HFF-Myc (cell line): ENCODE results near the gene PRICKLE2.

Experiments used
- DNase-seq: peaks from one replicate; pipeline ENCODE4 v3.0.0-alpha.2; 2011; ENCODE audit warnings: low read depth; ENCODE audit errors: extremely low read depth
- H3K4me3 ChIP-seq: replicated peaks from 2 replicates; pipeline ENCODE4 v1.5.1; 2011; ENCODE audit warnings: low read depth, mild to moderate bottlenecking, control low read depth, low read length
- TF ChIP-seq, protein P1 (sequence below): IDR thresholded peaks from 2 replicates; pipeline ENCODE4 v1.5.1; 2012; ENCODE audit warnings: mild to moderate bottlenecking, low read depth, low read length, control low read depth; ENCODE audit errors: missing control alignments

The PRICKLE2 gene, protein sequence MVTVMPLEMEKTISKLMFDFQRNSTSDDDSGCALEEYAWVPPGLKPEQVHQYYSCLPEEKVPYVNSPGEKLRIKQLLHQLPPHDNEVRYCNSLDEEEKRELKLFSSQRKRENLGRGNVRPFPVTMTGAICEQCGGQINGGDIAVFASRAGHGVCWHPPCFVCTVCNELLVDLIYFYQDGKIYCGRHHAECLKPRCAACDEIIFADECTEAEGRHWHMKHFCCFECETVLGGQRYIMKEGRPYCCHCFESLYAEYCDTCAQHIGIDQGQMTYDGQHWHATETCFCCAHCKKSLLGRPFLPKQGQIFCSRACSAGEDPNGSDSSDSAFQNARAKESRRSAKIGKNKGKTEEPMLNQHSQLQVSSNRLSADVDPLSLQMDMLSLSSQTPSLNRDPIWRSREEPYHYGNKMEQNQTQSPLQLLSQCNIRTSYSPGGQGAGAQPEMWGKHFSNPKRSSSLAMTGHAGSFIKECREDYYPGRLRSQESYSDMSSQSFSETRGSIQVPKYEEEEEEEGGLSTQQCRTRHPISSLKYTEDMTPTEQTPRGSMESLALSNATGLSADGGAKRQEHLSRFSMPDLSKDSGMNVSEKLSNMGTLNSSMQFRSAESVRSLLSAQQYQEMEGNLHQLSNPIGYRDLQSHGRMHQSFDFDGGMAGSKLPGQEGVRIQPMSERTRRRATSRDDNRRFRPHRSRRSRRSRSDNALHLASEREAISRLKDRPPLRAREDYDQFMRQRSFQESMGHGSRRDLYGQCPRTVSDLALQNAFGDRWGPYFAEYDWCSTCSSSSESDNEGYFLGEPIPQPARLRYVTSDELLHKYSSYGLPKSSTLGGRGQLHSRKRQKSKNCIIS

DNA sequence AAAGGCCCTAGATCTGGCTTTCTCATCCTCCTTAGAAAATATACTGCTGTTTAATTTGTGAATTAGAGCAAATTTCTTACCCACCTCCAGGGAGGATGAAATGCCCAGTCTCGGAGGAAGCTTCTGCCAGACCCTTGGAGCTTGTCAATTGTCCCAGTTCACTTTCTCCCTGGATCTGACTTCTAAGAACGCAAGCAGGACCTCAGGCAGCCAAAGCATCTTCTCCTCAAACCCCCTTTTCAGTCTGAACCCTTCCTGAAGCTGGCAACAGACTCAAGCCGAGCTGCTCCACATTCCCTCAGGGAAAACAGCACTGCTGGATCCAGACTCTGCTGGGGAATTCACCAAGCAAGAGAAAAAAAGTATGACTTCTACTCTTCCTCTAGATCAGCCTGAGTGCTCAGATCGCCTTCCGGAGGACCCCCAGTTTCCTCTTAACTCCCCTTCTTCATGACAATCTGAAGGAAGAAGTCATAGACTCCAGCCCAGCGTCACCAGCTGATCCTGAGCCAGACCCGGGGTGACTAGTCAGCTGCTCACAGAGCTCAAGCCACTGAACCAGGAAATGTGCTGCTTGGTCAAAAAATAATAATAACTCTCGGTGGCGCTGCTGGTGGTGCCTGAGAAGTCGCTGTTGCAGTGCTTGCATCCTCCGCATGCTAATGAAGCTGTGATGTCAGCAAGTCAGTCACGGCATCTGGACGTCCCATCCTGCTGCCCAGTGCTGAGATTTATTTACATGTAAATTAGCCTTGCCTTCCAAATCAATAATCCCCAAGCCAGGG is at the start of gene PRICKLE2:
Gene PRICKLE2, minus strand, starts transcription at position 641 of the 785 bp plus-strand sequence. CDS start 26,539 bp downstream, outside the sequence.
- H3K4me3 ChIP-seq = peak within 1 kb of the TSS; percentile 29
- TF ChIP-seq, protein P1, sequence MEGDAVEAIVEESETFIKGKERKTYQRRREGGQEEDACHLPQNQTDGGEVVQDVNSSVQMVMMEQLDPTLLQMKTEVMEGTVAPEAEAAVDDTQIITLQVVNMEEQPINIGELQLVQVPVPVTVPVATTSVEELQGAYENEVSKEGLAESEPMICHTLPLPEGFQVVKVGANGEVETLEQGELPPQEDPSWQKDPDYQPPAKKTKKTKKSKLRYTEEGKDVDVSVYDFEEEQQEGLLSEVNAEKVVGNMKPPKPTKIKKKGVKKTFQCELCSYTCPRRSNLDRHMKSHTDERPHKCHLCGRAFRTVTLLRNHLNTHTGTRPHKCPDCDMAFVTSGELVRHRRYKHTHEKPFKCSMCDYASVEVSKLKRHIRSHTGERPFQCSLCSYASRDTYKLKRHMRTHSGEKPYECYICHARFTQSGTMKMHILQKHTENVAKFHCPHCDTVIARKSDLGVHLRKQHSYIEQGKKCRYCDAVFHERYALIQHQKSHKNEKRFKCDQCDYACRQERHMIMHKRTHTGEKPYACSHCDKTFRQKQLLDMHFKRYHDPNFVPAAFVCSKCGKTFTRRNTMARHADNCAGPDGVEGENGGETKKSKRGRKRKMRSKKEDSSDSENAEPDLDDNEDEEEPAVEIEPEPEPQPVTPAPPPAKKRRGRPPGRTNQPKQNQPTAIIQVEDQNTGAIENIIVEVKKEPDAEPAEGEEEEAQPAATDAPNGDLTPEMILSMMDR = no peak
- peak; percentile 76 for DNase-seq

DNA sequence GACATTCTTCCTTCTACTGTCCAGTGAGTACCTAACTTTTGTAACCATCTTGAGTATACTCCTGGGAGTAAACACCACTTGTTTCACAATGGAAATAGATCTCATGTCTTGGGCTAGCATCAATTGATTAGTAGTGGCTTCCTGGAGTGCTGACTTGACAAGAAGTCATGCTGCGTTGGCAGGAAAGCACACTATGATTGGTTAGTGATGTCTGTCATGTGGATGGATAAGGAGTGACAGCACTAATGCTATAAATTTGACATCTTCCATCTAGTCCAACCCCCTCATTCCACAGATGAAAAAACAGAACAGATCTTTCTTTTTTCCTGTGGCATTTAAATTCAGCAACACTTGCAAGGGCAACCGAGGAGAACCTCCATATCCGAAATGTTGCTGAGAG is 47.6 kb upstream of the PRICKLE2 start:
- DNase-seq = no peak
- TF ChIP-seq, protein P1 = no peak

DNA sequence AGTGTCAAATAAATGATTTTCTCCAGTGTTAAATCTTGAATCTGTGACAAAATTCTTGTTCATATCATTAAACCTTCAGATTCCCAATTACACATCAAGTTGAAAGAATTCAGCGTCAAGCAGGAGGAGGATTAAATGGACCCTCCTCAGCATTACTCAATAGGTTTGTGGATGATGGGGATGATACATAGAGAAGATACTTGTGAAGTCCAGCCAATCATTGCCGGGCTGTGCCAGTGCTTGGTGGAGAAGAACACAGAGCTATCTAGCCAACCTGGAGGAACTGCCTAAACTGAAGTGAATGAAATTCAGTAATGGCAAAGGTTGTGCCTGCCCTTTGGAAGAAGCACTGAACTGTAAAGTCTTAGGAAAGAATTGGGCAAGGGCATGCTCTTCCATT is 47.0 kb upstream of the PRICKLE2 start:
- TF ChIP-seq, protein P1 = no peak
- no peak overlapping the region for H3K4me3 ChIP-seq
- DNase-seq = no peak

More for the DNA sequence above, 47.6 kb upstream of the PRICKLE2 start:
- no peak overlapping the region for H3K4me3 ChIP-seq

DNA sequence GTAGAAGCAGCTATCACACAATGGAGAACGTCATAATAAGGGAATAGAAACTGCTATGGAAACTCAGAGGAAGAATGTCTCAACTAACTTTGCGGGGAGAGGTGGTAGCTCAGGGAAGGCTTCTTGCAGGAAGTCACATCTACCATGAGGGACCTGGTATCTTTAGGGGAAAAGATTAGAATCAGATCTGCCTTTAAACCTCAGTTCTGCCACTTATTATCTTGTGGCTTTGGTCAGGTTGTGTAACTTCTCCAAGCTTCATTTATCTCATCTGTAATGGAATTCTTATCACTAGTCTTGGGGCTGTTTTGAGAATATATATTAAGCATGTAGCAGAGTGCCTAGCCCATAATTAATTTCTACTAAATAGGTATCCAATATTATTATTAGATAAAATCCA is 46.4 kb upstream of the PRICKLE2 start:
- TF ChIP-seq, protein P1 = no peak
- DNase-seq = no peak
- no peak overlapping the region for H3K4me3 ChIP-seq

DNA sequence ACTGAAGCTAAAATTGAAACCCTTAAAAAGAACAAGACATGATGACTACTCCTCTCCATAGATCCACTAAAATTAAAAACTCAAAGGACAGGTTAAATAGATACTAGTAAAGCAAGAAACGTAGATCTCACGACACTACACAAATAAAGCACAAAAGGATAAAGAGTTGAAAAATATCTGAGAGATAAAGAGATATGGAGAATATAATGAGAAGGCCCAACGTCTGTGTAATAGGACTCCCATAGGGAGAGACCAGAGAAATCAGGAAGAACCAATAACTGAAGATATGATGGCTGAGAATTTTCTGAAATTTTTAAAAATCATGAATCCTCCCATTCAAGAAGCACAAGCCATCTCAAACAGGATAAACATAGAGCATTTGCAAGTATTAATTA is 45.6 kb upstream of the PRICKLE2 start:
- no peak overlapping the region for H3K4me3 ChIP-seq
- TF ChIP-seq, protein P1 = no peak
- no peak for DNase-seq

DNA sequence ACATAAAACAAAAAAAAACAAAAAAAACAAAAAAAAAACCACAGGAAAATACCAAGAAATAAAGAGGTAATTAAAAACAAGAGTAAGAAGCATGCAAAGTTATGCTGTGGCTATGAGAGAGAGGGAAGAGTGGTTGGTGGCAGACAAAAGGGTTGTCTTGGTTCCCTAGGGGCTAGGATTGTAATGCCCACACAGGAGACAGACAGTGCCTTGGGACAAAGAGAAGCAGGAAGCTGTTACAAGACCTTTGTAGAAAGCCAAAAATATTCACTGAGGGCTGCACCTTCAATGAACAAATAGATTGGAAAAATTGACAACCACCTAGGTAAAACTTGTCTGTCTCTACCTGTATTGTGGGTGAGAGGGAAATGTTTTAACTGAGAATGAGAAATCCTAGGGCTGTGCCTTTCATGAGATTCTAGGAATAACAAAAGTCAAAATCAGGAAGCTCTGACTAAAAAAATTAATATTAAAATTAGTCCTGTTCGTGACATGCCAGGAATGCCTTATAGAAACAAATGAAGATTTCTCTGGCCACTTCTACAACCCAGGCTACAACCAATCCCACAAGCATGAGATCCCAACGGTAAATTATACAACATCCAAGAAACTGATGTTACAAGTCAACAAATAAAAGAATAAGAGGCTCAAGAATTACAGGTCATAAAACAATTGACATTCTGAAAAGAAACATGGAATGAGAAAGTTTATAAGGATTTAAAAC is 45.0 kb upstream of the PRICKLE2 start:
- H3K4me3 ChIP-seq = no peak overlapping the region
- no peak for DNase-seq
- TF ChIP-seq, protein P1 = no peak
